ENCODE measurements around the gene BBS5.
"Not testable (repeated sequence)": the region's sequence is repeated elsewhere in the genome, so short reads cannot be mapped to it uniquely, and the experiment has no call there.

Gene BBS5

GRCh38 chr2:169479257-169480078, at the start of gene BBS5:
TSS of gene BBS5 (plus strand) at chr2:169479494. CDS start at chr2:169479554, 60 bp downstream.
- peak; percentile 50 for DNase-seq (ENCODE audit: low read depth, low spot score)

GRCh38 chr2:169431772-169432171, 47.5 kb upstream of the BBS5 start:
- DNase-seq (ENCODE audit: low read depth, low spot score): not testable (repeated sequence)

- DNase-seq (ENCODE audit: low read depth, low spot score): not testable (repeated sequence)
These were observed 45.1 kb upstream of the BBS5 start for GRCh38 chr2:169434236-169434635.

GRCh38 chr2:169438466-169439072, 40.7 kb upstream of the BBS5 start:
- no peak for DNase-seq (ENCODE audit: low read depth, low spot score)

- no peak for DNase-seq (ENCODE audit: low read depth, low spot score)
These were observed 39.4 kb upstream of the BBS5 start for GRCh38 chr2:169439900-169440299.

GRCh38 chr2:169446452-169446851, 32.8 kb upstream of the BBS5 start:
- no peak for DNase-seq (ENCODE audit: low read depth, low spot score)

GRCh38 chr2:169448316-169448715, 31.0 kb upstream of the BBS5 start:
- no peak for DNase-seq (ENCODE audit: low read depth, low spot score)

- no peak for DNase-seq (ENCODE audit: low read depth, low spot score)
These were observed 30.4 kb upstream of the BBS5 start for GRCh38 chr2:169448865-169449264.

- DNase-seq (ENCODE audit: low read depth, low spot score): no peak
These were observed 27.2 kb upstream of the BBS5 start for GRCh38 chr2:169452080-169452479.

- DNase-seq (ENCODE audit: low read depth, low spot score): not testable (repeated sequence)
These were observed 26.2 kb upstream of the BBS5 start for GRCh38 chr2:169453044-169453443.

GRCh38 chr2:169461143-169461542, 18.2 kb upstream of the BBS5 start:
- DNase-seq (ENCODE audit: low read depth, low spot score): no peak

GRCh38 chr2:169462896-169463695, 16.2 kb upstream of the BBS5 start:
- DNase-seq (ENCODE audit: low read depth, low spot score): no peak

GRCh38 chr2:169464466-169464865, 14.8 kb upstream of the BBS5 start:
- DNase-seq (ENCODE audit: low read depth, low spot score): no peak

GRCh38 chr2:169464882-169465281, 14.4 kb upstream of the BBS5 start:
- no peak for DNase-seq (ENCODE audit: low read depth, low spot score)

GRCh38 chr2:169468841-169469240, 10.5 kb upstream of the BBS5 start:
- DNase-seq (ENCODE audit: low read depth, low spot score): no peak

GRCh38 chr2:169469952-169470572, 9.2 kb upstream of the BBS5 start:
- DNase-seq (ENCODE audit: low read depth, low spot score): no peak

- no peak for DNase-seq (ENCODE audit: low read depth, low spot score)
These were observed 7.0 kb upstream of the BBS5 start for GRCh38 chr2:169472249-169472648.

- no peak for DNase-seq (ENCODE audit: low read depth, low spot score)
These were observed 2.8 kb upstream of the BBS5 start for GRCh38 chr2:169476459-169476858.

- no peak for DNase-seq (ENCODE audit: low read depth, low spot score)
These were observed 955 bp upstream of the BBS5 start for GRCh38 chr2:169478339-169478738.

GRCh38 chr2:169478745-169479256, 493 bp upstream of the BBS5 start:
- DNase-seq (ENCODE audit: low read depth, low spot score): no peak

- no peak for DNase-seq (ENCODE audit: low read depth, low spot score)
These were observed 778 bp downstream of the BBS5 start for GRCh38 chr2:169480079-169480465.
